ENCODE data around the gene ARHGAP44.

Gene ARHGAP44

DNA sequence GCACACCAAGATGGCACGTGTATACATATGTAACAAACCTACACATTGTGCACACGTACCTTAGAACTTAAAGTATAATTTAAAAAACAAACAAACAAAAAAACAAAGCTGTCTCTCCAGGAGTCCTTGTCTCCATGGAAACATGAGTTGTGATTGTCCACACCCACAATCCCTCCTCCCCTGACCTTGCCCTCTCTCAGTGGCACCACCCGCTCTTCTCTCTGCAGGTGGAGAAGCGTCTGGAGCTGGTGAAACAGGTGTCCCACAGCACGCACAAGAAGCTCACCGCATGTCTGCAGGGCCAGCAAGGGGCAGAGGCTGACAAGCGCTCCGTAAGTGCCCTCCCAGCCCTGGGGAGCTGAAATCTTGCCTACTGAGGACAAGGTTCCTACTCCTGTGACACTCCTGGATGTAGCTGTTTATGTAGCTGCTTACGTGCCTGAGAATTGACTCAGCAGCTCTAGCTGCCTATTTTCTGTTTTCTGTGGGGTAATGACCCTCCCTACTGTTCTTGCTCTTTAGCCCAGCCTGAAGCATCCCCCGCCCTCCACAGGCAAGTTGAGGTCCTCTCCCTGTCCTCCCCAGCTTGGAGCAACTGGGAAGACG is 107.0 kb downstream of the ARHGAP44 start:
- DNase-seq (ENCODE audit: extremely low read depth in 1 of 2, low read depth in 1 of 2): no peak

DNA sequence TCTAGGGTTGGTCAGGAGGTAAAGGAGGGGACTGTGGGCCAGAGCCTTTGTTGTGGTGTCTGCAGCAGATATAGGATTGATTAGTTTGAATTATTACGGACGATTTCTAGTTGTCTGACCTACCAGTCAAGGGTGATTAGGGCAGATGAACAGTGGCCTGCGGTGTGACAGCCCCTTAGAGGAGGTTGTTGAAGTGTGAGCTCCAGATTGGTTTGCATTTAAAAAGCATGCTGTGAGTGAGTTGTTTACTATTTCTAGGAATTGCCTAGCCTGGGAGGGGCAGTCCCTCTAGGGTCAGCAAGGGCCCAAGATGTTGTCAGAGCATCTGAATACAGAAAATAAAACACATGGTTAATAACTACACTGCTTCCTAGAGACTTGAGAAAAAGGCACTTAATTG is 108.8 kb downstream of the ARHGAP44 start:
- no peak for DNase-seq (ENCODE audit: extremely low read depth in 1 of 2, low read depth in 1 of 2)

DNA sequence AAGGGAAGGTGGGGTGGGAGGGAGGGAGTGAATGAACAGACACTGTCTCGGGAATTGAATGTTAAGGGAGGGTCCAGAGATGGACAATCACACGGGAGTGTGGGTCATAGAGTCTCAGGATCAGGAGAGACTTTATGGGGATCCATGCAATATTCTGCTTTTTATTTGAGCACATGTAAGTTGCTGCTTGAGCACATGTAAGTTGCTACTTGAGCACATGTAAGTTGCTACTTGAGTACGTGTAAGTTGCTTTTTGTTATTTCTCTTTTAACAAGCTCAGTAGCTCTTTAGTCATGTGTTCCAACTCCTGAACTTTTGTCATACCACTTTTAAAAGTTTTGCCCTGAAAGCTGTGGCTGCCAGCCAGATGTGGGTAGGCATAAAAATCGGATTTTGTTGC is 110.3 kb downstream of the ARHGAP44 start:
- DNase-seq (ENCODE audit: extremely low read depth in 1 of 2, low read depth in 1 of 2): no peak

DNA sequence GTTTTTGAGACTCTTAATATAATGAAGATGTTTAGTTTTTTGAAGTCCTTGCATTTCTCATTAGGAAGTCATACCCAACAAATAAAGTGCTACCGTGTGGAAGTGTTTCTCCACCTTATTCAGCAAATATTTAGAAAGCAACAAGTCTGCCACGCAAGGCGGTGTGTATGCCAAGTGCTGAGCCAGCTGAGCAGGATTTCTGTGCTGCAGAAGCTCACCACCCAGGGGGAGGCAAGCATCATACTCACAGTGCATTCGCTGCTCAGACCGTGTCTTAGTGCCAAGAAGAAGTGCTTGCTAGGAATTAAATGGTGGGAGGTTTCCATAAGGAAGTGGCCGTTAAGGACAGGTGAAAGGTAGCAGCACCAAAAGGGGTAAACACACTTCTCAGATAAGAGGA is 111.2 kb downstream of the ARHGAP44 start:
- DNase-seq (ENCODE audit: extremely low read depth in 1 of 2, low read depth in 1 of 2): no peak

DNA sequence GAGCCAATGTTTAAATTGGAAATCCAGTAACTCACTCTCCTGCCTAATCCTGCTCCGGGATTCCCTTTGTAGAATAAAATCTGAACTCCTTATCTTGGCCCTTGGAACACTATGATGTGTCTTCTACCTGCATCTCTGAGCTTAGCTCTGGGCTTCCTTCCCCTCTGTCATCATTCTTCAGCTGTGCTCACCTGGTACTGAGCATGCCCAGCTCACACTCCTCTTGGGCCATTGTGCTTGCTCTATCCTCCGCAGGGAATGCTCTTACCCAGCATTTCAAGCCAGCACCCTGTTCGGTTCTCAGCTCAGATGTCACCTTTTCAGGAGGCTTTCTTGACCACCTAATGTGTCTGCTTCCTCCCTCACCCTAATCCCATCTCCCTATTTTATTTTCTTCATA is 112.7 kb downstream of the ARHGAP44 start:
- no peak for DNase-seq (ENCODE audit: extremely low read depth in 1 of 2, low read depth in 1 of 2)

DNA sequence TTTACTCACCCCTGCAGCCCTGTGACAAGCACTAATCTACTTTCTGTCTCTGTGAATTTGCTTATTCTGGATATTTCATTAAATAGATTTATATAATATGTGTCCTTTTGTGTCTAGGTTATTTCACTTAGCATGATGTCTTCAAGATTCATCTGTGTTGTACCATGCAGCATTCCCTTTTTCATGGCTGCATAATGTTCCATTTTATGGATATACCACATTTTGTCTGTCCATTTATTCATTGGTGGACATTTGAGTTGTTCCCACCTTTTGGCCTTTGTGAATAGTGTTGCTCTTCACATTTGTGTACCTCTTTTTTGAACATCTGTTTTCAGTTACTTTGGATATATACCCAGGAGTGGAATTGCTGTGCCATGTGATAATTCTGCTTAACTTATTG is 118.2 kb downstream of the ARHGAP44 start:
- no peak for DNase-seq (ENCODE audit: extremely low read depth in 1 of 2, low read depth in 1 of 2)

DNA sequence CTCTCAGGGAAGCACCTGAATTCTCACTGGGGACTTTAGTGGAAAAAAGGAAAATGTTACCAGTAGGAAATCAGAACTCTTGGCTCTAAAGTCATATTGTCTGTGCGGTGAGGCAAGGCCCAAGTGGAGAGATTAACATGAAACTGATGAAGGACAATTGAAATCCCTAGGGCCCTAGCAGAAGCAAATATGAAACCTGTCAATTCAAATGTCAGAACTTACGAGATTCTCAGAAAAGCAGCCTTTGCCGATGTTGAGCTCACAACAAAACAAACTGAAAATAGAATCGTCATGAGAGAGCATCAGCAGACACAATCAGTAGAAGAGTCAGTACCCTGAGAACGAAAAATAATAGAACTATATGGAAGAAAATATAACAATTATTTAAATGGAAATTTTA is 119.7 kb downstream of the ARHGAP44 start:
- no peak for DNase-seq (ENCODE audit: extremely low read depth in 1 of 2, low read depth in 1 of 2)

DNA sequence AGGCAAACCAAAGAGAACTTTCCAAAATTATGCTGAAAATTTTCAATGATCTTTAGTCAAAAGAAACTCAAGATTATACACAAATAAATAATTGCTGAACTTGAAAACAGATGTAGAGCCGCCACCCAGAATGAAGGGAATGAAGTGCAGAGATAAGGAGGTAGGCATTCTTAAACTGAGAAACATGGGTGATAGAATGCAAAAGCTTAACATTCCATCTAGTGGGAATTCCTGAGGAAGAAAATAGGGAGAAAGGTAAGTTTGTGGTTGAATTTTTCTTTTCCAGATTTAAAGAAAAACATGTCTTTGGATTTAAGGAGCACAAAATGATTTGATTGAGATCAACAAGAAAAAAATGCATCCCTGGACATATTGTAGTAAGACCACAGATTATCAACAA is 120.2 kb downstream of the ARHGAP44 start:
- no peak for DNase-seq (ENCODE audit: extremely low read depth in 1 of 2, low read depth in 1 of 2)

DNA sequence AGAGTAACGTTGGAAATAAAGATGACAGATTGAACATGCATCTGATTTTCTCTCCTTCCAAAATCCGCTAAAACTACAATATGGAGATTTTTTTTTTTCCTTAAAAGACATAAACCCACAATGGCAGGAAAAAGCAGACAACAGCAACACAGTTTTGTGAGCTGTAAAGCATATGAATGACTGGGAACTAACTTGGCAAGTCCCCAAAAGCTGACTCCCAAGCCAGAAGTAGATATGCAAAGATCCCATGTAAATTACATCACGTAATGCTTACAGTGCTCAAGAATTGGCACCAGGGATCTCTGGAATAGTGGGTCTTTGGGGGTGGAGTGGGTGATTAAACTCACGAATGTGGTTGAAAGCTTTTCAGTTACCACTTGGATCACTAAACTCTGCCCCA is 121.9 kb downstream of the ARHGAP44 start:
- DNase-seq (ENCODE audit: extremely low read depth in 1 of 2, low read depth in 1 of 2): no peak

DNA sequence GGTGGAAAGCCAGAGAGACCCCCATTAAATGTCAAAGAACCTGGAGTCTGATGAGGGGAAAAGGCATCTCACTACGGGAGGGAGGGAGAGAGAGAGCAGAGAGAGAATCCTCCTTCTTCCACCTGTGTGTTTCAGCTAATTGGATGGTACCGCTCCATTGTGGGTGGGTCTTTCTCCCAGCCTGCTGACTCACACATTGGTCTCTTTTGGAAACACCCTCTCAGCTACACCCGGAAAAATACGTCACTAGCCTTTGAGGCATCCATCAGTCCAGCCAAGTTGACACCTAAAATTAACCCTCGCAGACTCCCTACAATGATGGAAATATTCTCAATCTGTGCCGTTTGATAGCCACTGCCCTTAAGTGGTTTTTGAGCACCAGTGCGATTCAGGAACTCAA is 128.1 kb downstream of the ARHGAP44 start:
- no peak for DNase-seq (ENCODE audit: extremely low read depth in 1 of 2, low read depth in 1 of 2)

DNA sequence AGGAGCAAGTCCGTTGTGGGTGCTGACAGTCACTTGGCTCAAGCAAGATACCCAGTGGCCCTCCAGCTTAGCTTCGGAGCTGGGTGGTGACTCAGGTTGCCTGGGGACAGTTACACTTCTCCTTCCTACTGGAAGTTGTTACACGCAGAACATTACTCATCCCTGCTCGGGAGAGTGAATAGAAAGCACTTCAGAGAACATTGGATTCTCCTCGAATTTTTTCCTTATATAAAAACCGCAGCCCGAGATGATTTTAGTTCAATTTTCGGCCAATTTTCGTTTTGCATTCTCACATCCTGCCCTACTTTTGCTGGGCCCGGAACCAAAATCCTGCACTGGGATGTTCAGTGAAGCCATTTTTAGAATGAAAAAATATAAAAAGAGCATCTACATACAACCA is 128.8 kb downstream of the ARHGAP44 start:
- no peak for DNase-seq (ENCODE audit: extremely low read depth in 1 of 2, low read depth in 1 of 2)

DNA sequence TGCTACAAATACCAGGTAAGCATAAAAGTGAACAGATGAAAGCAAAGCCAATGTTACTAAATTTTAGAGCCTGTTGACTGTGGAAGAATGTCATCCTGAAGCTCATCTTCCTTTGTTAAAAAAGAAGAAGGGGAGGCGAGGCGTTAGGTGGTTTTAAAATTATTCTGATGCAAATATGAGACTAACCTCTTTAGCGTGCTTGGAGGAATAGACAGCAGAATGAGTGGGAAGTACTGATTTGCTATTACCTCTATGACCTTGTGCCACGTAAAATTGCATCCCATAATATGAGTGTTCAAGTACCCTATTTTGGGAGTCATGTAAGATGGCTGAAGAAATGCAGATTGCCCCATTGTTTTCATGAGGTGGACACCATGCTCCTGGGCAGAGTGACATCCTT is 132.8 kb downstream of the ARHGAP44 start:
- no peak for DNase-seq (ENCODE audit: extremely low read depth in 1 of 2, low read depth in 1 of 2)

DNA sequence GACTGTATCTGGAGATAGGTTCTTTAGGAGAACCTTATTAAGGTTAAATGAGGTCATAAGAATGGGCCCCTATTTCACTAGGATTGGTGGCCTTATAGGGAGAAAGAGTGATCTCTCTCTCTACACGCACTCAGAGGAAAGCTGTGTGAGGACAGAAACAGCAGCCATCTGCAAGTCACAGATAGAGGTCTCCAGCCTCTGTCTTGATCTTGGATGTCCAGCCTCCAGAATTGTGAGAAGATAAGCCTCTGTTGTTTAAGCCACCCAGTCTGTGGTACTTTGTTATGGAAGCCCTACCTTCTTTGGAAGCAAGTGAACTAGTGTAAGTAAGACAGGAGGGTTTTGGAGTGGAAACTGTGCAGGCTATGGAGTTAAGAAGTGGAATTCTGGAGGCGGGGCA is 135.3 kb downstream of the ARHGAP44 start:
- DNase-seq (ENCODE audit: extremely low read depth in 1 of 2, low read depth in 1 of 2): no peak

DNA sequence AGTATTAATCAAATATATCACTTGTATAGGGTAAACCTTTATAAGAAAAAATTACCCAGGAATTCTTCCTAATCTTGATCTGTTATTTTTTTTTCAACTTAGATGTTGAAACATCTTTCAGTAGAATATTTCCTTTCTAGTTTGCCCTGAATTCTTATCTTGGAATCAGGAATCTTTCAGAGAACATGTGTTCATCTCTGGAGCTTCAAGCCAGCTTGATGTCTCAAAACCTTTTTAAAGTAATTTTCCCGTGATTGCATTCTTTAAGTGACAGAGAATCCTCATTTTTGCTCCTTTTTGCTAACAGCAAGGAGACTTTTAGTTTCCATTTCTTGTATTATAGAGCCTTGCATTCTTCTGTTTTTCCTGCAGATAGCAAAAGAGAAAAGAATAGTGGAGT is 137.7 kb downstream of the ARHGAP44 start:
- no peak for DNase-seq (ENCODE audit: extremely low read depth in 1 of 2, low read depth in 1 of 2)

DNA sequence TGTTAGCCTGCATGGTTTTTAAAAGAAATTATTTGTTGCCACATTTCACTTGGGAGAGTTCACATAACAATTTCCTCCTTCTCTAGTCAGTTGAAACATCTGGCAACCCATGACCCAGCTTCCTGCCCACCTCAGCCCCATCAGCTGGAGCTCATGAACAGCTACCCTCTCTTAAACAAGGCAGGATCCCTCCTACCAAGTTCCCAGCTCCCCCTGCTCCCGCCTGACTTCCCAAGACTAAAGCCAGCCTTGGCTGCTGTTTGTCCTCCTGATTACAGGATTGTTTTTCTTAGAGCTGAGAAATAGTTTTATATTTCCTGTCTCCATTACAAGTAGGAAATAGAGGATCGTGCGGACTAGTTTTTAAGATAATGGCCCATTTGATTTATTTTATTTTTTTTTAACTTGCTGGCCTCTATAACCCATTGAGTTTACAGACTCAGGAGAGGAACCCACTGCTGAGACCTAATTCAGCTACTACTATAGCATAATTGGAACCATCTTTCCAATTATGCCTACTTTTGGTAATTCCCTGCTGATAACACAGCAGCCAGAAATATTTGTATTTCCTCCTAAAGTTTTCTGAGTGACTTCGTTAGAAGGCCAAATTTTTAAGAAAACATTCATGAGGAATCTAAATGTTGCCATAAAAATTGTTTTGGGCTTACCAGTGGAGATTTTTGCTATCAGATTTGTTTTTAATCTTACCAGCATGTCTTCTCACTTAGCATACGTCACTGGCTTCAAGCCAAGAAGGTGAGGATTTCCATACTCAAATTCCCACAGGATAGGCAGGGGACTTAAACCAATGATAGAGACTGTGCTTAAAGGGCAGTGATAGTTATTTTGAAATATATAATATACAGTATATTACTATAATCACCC is 138.5 kb downstream of the ARHGAP44 start:
- DNase-seq (ENCODE audit: extremely low read depth in 1 of 2, low read depth in 1 of 2): no peak

DNA sequence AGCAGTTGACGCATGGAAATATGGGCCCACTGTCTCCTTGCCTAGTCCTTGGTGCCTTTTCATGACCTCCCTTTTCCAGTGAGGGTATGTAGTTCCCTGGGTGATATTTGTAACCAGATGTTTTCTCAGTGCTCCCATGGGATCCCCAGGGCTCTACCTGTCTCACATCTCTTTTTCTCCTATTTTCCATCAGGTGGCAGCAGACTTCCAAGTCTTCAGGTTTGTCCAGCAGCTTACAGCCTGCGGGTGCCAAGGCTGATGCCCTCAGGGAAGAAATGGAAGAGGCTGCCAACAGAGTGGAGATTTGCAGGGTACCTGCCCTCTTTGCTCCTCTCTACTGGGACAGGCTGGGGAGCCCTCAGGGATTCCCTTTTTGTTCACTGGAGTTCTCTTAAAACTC is 139.4 kb downstream of the ARHGAP44 start:
- DNase-seq (ENCODE audit: extremely low read depth in 1 of 2, low read depth in 1 of 2): no peak

DNA sequence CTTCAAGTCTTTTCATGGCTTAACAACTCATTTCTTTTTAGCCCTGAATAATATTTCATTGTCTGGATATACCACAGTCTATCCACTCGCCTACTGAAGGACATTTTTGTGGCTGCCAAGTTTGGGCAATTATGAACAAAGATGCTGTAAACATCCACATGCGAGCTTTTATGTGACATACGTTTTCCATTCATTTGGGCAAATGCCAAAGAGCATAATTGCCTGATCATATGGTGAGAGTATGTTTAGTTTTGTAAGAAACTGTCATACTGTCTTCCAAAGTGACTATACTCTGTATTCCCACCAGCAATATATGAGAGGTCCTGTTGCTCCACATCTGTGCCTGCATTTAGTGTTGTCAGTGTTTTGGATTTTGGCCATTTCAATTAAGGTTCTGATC is 147.2 kb downstream of the ARHGAP44 start:
- no peak for DNase-seq (ENCODE audit: extremely low read depth in 1 of 2, low read depth in 1 of 2)

DNA sequence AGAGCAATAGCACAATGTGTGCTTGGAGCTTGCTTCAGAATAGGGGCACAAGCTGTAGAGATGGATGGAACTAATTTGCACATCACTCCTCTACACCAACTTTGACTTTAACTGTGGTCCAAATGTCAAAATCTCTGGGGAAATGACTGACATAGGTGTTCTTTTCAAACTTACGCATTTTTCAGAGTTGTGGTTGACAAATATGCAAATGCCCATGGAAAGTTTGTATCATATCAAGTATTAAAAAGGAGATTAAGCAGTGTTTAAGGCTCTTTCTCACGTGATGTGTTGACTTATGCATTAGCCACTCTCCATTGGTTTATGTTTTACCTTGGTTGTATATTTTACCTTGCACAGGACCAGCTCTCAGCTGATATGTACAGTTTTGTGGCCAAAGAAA is 151.4 kb downstream of the ARHGAP44 start:
- DNase-seq (ENCODE audit: extremely low read depth in 1 of 2, low read depth in 1 of 2): no peak

DNA sequence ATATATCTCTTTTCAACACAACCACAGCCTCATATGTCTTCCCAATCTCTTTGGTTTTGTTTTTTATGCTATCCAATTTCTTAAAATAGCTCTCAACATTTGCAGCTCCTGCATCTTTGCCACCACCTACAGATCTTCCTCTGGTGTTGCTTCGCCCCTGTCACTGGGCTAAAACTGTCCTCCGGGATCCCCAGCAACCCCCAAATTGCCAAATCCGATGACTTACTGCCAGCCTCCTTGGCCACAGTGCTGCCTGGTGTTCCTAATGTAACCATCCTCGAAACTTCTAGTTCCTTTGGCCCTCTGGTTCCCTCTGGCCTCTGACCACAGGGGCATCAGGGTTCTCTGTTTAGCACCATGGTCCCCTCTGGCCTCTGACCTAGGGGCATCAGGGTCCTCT is 157.7 kb downstream of the ARHGAP44 start:
- no peak for DNase-seq (ENCODE audit: extremely low read depth in 1 of 2, low read depth in 1 of 2)

DNA sequence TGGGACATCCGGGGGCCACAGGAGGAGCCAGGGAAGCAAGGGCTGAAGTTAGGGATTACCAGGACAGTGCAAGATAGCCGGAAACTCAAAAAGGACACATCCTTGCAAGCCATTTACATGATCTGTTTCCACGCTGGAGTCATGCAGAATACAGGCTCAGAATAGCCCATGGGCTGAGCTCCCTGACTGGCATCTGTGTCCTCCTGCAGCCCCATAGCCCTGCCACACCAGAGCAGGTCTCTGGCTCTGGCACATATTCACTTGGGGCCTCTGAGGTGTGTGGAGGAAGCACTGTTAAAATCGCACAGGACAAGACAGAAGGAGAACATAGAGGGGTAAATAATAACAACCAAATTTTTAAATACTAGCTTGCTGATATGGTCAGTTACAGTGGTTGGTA is 162.7 kb downstream of the ARHGAP44 start:
- DNase-seq (ENCODE audit: extremely low read depth in 1 of 2, low read depth in 1 of 2): no peak

DNA sequence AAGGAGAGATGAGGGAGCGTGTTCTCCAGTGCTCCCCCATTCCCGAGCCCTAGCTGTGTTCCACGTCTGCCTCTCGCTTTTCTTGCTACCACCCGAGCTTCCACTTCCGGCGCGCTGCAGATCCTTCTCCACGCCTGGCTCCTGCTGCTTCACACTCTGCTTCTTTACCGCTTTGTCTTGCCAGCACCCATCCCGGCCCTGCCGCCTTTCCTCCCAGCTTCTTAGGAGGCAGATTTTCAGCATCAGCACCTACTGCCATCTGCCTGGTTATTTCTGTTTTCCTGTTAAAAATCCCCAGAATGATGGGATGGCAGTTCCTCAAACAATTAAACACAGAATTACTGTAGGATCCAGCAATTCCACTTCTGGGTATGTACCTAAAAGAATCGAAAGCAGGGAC is 163.9 kb downstream of the ARHGAP44 start:
- no peak for DNase-seq (ENCODE audit: extremely low read depth in 1 of 2, low read depth in 1 of 2)

DNA sequence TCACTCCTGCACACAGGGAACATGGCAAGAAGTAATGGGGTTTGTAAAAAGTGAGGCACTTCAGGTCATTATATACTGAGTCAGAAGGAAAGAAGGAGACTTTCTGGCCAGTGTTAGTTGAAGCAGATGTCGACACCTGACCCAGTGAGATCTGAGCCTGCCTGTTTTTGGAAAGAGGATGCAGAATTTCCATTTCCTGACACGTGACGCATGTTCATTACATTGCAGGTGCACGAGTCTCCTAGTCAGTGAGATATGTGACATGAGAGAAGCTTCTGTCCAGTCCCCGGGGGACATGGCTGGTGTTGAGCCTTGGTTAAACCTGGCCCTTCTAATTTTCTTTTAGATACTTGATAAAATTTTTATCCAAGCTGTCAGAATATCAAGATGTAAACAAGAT is 166.2 kb downstream of the ARHGAP44 start:
- DNase-seq (ENCODE audit: extremely low read depth in 1 of 2, low read depth in 1 of 2): no peak

DNA sequence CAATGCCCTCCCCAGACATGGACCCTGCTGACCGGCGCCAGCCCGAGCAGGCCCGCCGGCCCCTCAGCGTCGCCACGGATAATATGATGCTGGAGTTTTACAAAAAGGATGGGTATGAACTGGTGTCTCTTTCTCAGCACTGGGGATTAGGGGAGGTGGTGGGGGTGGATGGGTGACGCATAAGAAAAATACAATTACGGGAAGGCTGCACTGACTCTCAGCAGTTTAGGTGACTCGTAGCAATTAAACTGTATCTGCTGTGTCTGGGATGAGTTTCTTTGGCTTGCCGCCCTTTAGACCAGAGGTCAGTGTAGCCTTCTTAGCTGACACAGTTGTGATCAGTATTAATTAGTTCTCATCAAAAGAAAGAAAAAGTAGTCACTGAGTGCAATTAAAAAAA is 169.5 kb downstream of the ARHGAP44 start:
- no peak for DNase-seq (ENCODE audit: extremely low read depth in 1 of 2, low read depth in 1 of 2)
